Neural progenitor cell (in vitro differentiated cells): ENCODE measurements around the gene ADIG. TPM values are rescaled to one million over a fixed set of nuclear protein-coding genes. Genes with fewer than 3 reads are reported as not detected.

Experiments used
- DNase-seq: peaks from one replicate; pipeline ENCODE4 v3.0.0-alpha.2; 2016; ENCODE audit warnings: low spot score
- H2AFZ ChIP-seq: fragments of 200-600 bp; sonication (generic); replicated peaks from 2 replicates; pipeline ENCODE4 v1.6.1; 2016; ENCODE audit warnings: antibody characterized with exemption
- H3F3A ChIP-seq: fragments of 200-600 bp; sonication (generic); 2 replicates; pipeline ENCODE4 v1.6.1; 2016; ENCODE audit warnings: antibody characterized with exemption, low read depth
- H3K27ac ChIP-seq: fragments of 200-600 bp; sonication (generic); 2 replicates; pipeline ENCODE4 v1.5.1; 2016; ENCODE audit warnings: mild to moderate bottlenecking
- H3K27me3 ChIP-seq: fragments of 200-600 bp; sonication (generic); 2 replicates; pipeline ENCODE4 v1.6.1; 2016; ENCODE audit warnings: mild to moderate bottlenecking, moderate library complexity
- H3K36me3 ChIP-seq: fragments of 200-600 bp; sonication (generic); 2 replicates; pipeline ENCODE4 v1.5.1; 2016
- H3K4me1 ChIP-seq: fragments of 200-600 bp; sonication (generic); 2 replicates; pipeline ENCODE4 v1.6.1; 2016; ENCODE audit warnings: mixed run types
- H3K4me2 ChIP-seq: fragments of 200-600 bp; sonication (generic); 2 replicates; pipeline ENCODE4 v1.6.1; 2016
- H3K4me3 ChIP-seq: fragments of 200-600 bp; sonication (generic); 2 replicates; pipeline ENCODE4 v1.5.1; 2016
- H3K79me2 ChIP-seq: fragments of 200-600 bp; sonication (generic); 2 replicates; pipeline ENCODE4 v1.6.1; 2016; ENCODE audit warnings: low read depth
- H3K9ac ChIP-seq: fragments of 200-600 bp; sonication (generic); 2 replicates; pipeline ENCODE4 v1.6.1; 2016
- H3K9me3 ChIP-seq: fragments of 200-600 bp; sonication (generic); 2 replicates; pipeline ENCODE4 v1.5.1; 2016; ENCODE audit warnings: low read depth
- H4K20me1 ChIP-seq: fragments of 200-600 bp; sonication (generic); 2 replicates; pipeline ENCODE4 v1.6.1; 2016; ENCODE audit warnings: low read depth
- H3K27ac Mint-ChIP-seq: 3 replicates; pipeline ENCODE4 v1.8.0; 2021; ENCODE audit warnings: mixed read lengths
- H3K27me3 Mint-ChIP-seq: 2 replicates; pipeline ENCODE4 v1.8.0; 2022; ENCODE audit warnings: low read depth, mild to moderate bottlenecking, inconsistent platforms, moderate library complexity, mixed read lengths; ENCODE audit not compliant: insufficient read depth
- H3K36me3 Mint-ChIP-seq: 3 replicates; pipeline ENCODE4 v1.8.0; 2021; ENCODE audit warnings: mixed read lengths
- H3K4me1 Mint-ChIP-seq: 3 replicates; pipeline ENCODE4 v1.8.0; 2021; ENCODE audit warnings: mixed read lengths
- H3K4me3 Mint-ChIP-seq: 3 replicates; pipeline ENCODE4 v1.8.0; 2021; ENCODE audit warnings: mild to moderate bottlenecking, moderate library complexity, mixed read lengths
- H3K9me3 Mint-ChIP-seq: 3 replicates; pipeline ENCODE4 v1.8.0; 2020; ENCODE audit warnings: mixed read lengths
- CTCF ChIP-seq: fragments of 200-600 bp; sonication (generic); IDR thresholded peaks from 2 replicates; pipeline ENCODE4 v1.5.1; 2017; ENCODE audit warnings: antibody characterized with exemption, mild to moderate bottlenecking
- EZH2 ChIP-seq: fragments of 200-600 bp; sonication (generic); IDR thresholded peaks from 2 replicates; pipeline ENCODE4 v1.6.1; 2017; ENCODE audit warnings: antibody characterized with exemption, mild to moderate bottlenecking, moderate library complexity
- EZH2phosphoT487 ChIP-seq: fragments of 200-600 bp; sonication (generic); IDR thresholded peaks from 2 replicates; pipeline ENCODE4 v1.6.1; 2017; ENCODE audit warnings: antibody characterized with exemption
- total RNA-seq: library from RNA; depleted of rRNA; stranded (reverse); fragments of >200 nt; gene quantifications from 2 replicates; pipeline ENCODE4 v1.2.3, GENCODE V29; 2015; ENCODE audit warnings: low replicate concordance

The ADIG gene
- not detected in 2 replicates for total RNA-seq

DNA sequence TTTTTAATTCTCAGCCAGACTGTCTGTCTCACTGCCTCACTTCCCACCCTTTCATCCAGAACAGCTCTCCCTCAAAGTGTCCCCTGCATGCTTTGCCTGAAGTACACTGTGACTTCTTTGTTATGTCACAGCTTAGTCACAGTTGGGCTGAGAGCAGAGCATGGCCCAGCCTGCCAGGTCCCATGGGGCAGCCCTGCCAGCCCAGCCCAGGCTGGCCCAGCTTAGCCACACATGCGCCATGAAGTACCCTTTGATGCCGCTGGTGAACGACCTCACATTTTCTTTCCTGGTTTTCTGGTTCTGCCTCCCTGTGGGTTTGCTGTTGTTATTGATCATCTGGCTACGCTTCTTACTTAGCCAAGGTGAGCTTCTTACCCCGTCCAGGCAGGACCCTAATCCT lies at the start of gene ADIG:
Gene ADIG (plus strand): TSS at position 185 of the 400 bp plus-strand sequence. CDS start 54 bp downstream, at position 239.
- H3K79me2 ChIP-seq: no peaks in the 10 kb centered on the region
- H2AFZ ChIP-seq: no peak within 1 kb of the TSS
- H4K20me1 ChIP-seq: no peaks in the 10 kb centered on the region
- H3K9me3 ChIP-seq: no peaks in the 10 kb centered on the region
- H3K4me3 ChIP-seq: no peak within 1 kb of the TSS
- peaks cover 14% of the 10 kb centered on the region for H3F3A ChIP-seq
- H3K4me2 ChIP-seq: no peak within 1 kb of the TSS
- peaks cover 2% of the 10 kb centered on the region for H3K36me3 Mint-ChIP-seq
- peak; percentile 11 for DNase-seq
- no peaks in the 10 kb centered on the region for H3K27me3 ChIP-seq
- H3K27ac ChIP-seq: no peak within 1 kb of the TSS
- H3K9ac ChIP-seq: no peak within 1 kb of the TSS
- H3K9me3 Mint-ChIP-seq: no peaks in the 10 kb centered on the region
- H3K4me1 ChIP-seq: peaks cover 41% of the 10 kb centered on the region
- H3K4me1 Mint-ChIP-seq: peaks cover 28% of the 10 kb centered on the region
- no peak within 1 kb of the TSS for H3K27ac Mint-ChIP-seq
- peak within 1 kb of the TSS; percentile 64 for H3K4me3 Mint-ChIP-seq
- no peak for TF ChIP-seq EZH2
- H3K27me3 Mint-ChIP-seq: peaks cover 3% of the 10 kb centered on the region
- H3K36me3 ChIP-seq: no peaks in the 10 kb centered on the region

- Histone ChIP-seq H3F3A (no peaks in the 10 kb centered on the region), H4K20me1 (no peaks in the 10 kb centered on the region), H3K36me3 (peaks cover 9% of the 10 kb centered on the region), H3K9me3 (no peaks in the 10 kb centered on the region), H2AFZ (no peak overlapping the region), H3K27me3 (no peaks in the 10 kb centered on the region), H3K4me3 (no peak overlapping the region), H3K4me1 (no peaks in the 10 kb centered on the region), H3K9ac (no peak overlapping the region), H3K27ac (no peak overlapping the region), H3K79me2 (no peaks in the 10 kb centered on the region), H3K4me2 (no peak overlapping the region)
- H3K9me3 Mint-ChIP-seq: no peaks in the 10 kb centered on the region
- TF ChIP-seq EZH2phosphoT487: no peak
- TF ChIP-seq CTCF: no peak
- TF ChIP-seq EZH2: no peak
- no peak for DNase-seq
- H3K4me3 Mint-ChIP-seq: no peak overlapping the region
- no peaks in the 10 kb centered on the region for H3K27me3 Mint-ChIP-seq
- H3K27ac Mint-ChIP-seq: no peak overlapping the region
- no peaks in the 10 kb centered on the region for H3K4me1 Mint-ChIP-seq
- peaks cover 34% of the 10 kb centered on the region for H3K36me3 Mint-ChIP-seq
Observed at GRCh38 chr20:38534756-38535155, 46.2 kb upstream of the ADIG start.

DNA sequence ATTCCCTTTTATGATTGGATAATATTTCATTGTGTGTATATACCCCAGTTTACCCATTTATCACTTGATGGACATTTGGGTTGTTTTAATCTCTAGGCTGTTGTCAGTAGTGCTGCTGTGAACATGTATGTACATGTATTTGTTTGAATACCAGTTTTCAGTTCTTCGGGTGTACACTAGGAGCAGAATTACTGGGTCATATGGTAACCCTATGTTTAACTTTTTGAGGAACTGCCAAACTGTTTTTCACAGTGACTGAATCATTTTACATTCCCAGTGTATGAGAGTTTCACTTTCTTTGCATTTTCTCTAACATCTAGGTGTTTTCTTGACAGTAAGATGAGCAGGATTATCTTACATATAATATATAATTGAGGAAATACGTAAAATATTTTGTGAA lies 44.7 kb upstream of the ADIG start:
- Mint-ChIP-seq H3K9me3 (no peaks in the 10 kb centered on the region), H3K4me3 (no peak overlapping the region), H3K27me3 (no peaks in the 10 kb centered on the region), H3K36me3 (peaks cover 31% of the 10 kb centered on the region), H3K27ac (no peak overlapping the region), H3K4me1 (no peaks in the 10 kb centered on the region)
- Histone ChIP-seq H3K79me2 (no peaks in the 10 kb centered on the region), H2AFZ (no peak overlapping the region), H3K27ac (no peak overlapping the region), H3K27me3 (no peaks in the 10 kb centered on the region), H3K9ac (no peak overlapping the region), H3K36me3 (peaks cover 9% of the 10 kb centered on the region), H4K20me1 (no peaks in the 10 kb centered on the region), H3F3A (no peaks in the 10 kb centered on the region), H3K4me1 (no peaks in the 10 kb centered on the region), H3K4me3 (no peak overlapping the region), H3K4me2 (no peak overlapping the region), H3K9me3 (no peaks in the 10 kb centered on the region)
- TF ChIP-seq EZH2phosphoT487 (no peak), CTCF (no peak), EZH2 (no peak)
- no peak for DNase-seq

GRCh38 chr20:38537176-38537575 lies 43.8 kb upstream of the ADIG start:
- Histone ChIP-seq H3K4me1 (no peaks in the 10 kb centered on the region), H4K20me1 (no peaks in the 10 kb centered on the region), H3K27ac (no peak overlapping the region), H3F3A (no peaks in the 10 kb centered on the region), H3K36me3 (peaks cover 9% of the 10 kb centered on the region), H3K9me3 (no peaks in the 10 kb centered on the region), H2AFZ (no peak overlapping the region), H3K4me3 (no peak overlapping the region), H3K79me2 (no peaks in the 10 kb centered on the region), H3K9ac (no peak overlapping the region), H3K27me3 (no peaks in the 10 kb centered on the region), H3K4me2 (no peak overlapping the region)
- Mint-ChIP-seq H3K4me3 (no peak overlapping the region), H3K27ac (no peak overlapping the region), H3K9me3 (no peaks in the 10 kb centered on the region), H3K27me3 (no peaks in the 10 kb centered on the region), H3K4me1 (no peaks in the 10 kb centered on the region), H3K36me3 (peaks cover 35% of the 10 kb centered on the region)
- no peak for DNase-seq
- no peak for TF ChIP-seq EZH2
- no peak for TF ChIP-seq CTCF
- TF ChIP-seq EZH2phosphoT487: no peak
